Fibroblast of lung (primary cell): ENCODE measurements around the gene ZP1. TPM values are rescaled to one million over a fixed set of nuclear protein-coding genes. Genes with fewer than 3 reads are reported as not detected.

Experiments used
- DNase-seq, 2 donors: peaks; one replicate each; pipeline versions ENCODE4 v3.0.0 to v3.0.0-alpha.2; 2010; ENCODE audit warnings: low read depth in 2 of 2
- H2AFZ ChIP-seq: 2 replicates; pipeline ENCODE4 v1.5.1; 2012; ENCODE audit warnings: low read length, control low read depth, inconsistent platforms
- H3K27ac ChIP-seq: 2 replicates; pipeline ENCODE4 v1.5.1; 2011; ENCODE audit warnings: low read length, control low read depth; ENCODE audit not compliant: insufficient read depth
- H3K27me3 ChIP-seq: 2 replicates; pipeline ENCODE4 v1.5.1; 2011; ENCODE audit warnings: mild to moderate bottlenecking, low read length; ENCODE audit not compliant: control insufficient read depth, insufficient read depth
- H3K36me3 ChIP-seq: 2 replicates; pipeline ENCODE4 v1.5.1; 2011; ENCODE audit warnings: low read length; ENCODE audit not compliant: control insufficient read depth, insufficient read depth
- H3K4me1 ChIP-seq: 2 replicates; pipeline ENCODE4 v1.5.1; 2011; ENCODE audit warnings: low read length; ENCODE audit not compliant: control insufficient read depth, insufficient read depth; ENCODE audit errors: extremely low read depth
- H3K4me2 ChIP-seq: 2 replicates; pipeline ENCODE4 v1.5.1; 2011; ENCODE audit warnings: low read length, control low read depth; ENCODE audit not compliant: insufficient read depth; ENCODE audit errors: extremely low read depth
- H3K4me3 ChIP-seq, 4 experiments: fragments of 200-600 bp in 1 of 4; sonication (generic) in 1 of 4; replicated peaks in 1 of 4; 2 replicates each; pipeline ENCODE4 v1.5.1; 2011 to 2016; ENCODE audit warnings: low read length in 4 of 4, low read depth in 3 of 4, mild to moderate bottlenecking in 3 of 4, control low read depth in 2 of 4, inconsistent platforms in 1 of 4, mixed read lengths in 1 of 4; ENCODE audit not compliant: insufficient read depth in 1 of 4; ENCODE audit errors: control extremely low read depth in 1 of 4
- H3K79me2 ChIP-seq: 2 replicates; pipeline ENCODE4 v1.5.1; 2012; ENCODE audit warnings: mild to moderate bottlenecking, low read length, inconsistent platforms; ENCODE audit not compliant: control insufficient read depth, insufficient read depth
- H3K9ac ChIP-seq: 2 replicates; pipeline ENCODE4 v1.5.1; 2011; ENCODE audit warnings: mild to moderate bottlenecking, low read length, control low read depth; ENCODE audit not compliant: insufficient read depth
- H3K9me3 ChIP-seq: 2 replicates; pipeline ENCODE4 v1.5.1; 2012; ENCODE audit warnings: low read depth, low read length; ENCODE audit not compliant: control insufficient read depth, insufficient read depth
- H4K20me1 ChIP-seq: 2 replicates; pipeline ENCODE4 v1.5.1; 2011; ENCODE audit warnings: low read length; ENCODE audit not compliant: control insufficient read depth, insufficient read depth; ENCODE audit errors: extremely low read depth
- CTCF ChIP-seq, 2 donors: IDR thresholded peaks in 1 of 2; conservative IDR thresholded peaks in 1 of 2; 1 replicate in 1 of 2; 2 replicates in 1 of 2; pipeline ENCODE4 v1.5.1; 2011 to 2012; ENCODE audit warnings: low read length in 2 of 2, control low read depth in 1 of 2, inconsistent platforms in 1 of 2, low read depth in 1 of 2, mild to moderate bottlenecking in 1 of 2
- EZH2 ChIP-seq: IDR thresholded peaks from 2 replicates; pipeline ENCODE4 v1.5.1; 2012; ENCODE audit warnings: low read length, control low read depth, mild to moderate bottlenecking; ENCODE audit errors: missing control alignments
- polyA plus RNA-seq, 2 donors: library from polyadenylated mRNA; depleted of rRNA in 1 of 2; stranded (reverse) in 1 of 2; unstranded in 1 of 2; fragments of >200 nt; gene quantifications; 2 replicates each; pipeline ENCODE4 v1.2.1, GENCODE V29; 2011 to 2012; ENCODE audit warnings: missing spikeins in 1 of 2
- total RNA-seq: library from RNA; depleted of rRNA; stranded (reverse); fragments of >200 nt; gene quantifications from 2 replicates; pipeline ENCODE4 v1.2.1, GENCODE V29; 2014

ZP1 gene
- total and polyA plus RNA-seq, 2 donors (not counting 1 experiment from before 2014, with no cell fraction given) = 0.62 TPM; not detected in 1

- Histone ChIP-seq H3K79me2 (peaks cover 20% of the 10 kb centered on the region), H3K27me3 (no peaks in the 10 kb centered on the region), H3K36me3 (peaks cover 15% of the 10 kb centered on the region)
Observed at GRCh38 chr11:60919956-60920355, 52.6 kb downstream of the ZP1 start.

GRCh38 chr11:60921259-60921658 is 53.9 kb downstream of the ZP1 start:
- DNase-seq = no peak
- Histone ChIP-seq H4K20me1 (no peaks in the 10 kb centered on the region), H3K36me3 (peaks cover 15% of the 10 kb centered on the region), H3K9me3 (no peaks in the 10 kb centered on the region), H3K4me1 (peaks cover 14% of the 10 kb centered on the region), H3K9ac (no peak overlapping the region), H3K4me2 (no peak overlapping the region), H3K27ac (no peak overlapping the region), H2AFZ (no peak overlapping the region), H3K79me2 (peaks cover 16% of the 10 kb centered on the region), H3K4me3 (no peak overlapping the region), H3K27me3 (no peaks in the 10 kb centered on the region)
- TF ChIP-seq CTCF (conservative IDR thresholded peaks at IDR 0.05 in 1 of 2, IDR thresholded peaks at IDR 0.05 in 1 of 2; ENCODE audit: low read depth in 1 of 2, low read length in 2 of 2) = no peak
- TF ChIP-seq EZH2 = no peak

More at GRCh38 chr11:60919956-60920355, 52.6 kb downstream of the ZP1 start:
- Histone ChIP-seq H3K27ac (no peak overlapping the region), H3K4me3 (no peak overlapping the region), H3K9ac (no peak overlapping the region), H3K4me1 (peaks cover 14% of the 10 kb centered on the region), H3K9me3 (no peaks in the 10 kb centered on the region), H2AFZ (no peak overlapping the region), H4K20me1 (no peaks in the 10 kb centered on the region), H3K4me2 (no peak overlapping the region)
- DNase-seq = peak in 1 of 2 donors; percentile 19
- no peak for TF ChIP-seq CTCF (conservative IDR thresholded peaks at IDR 0.05 in 1 of 2, IDR thresholded peaks at IDR 0.05 in 1 of 2; ENCODE audit: low read depth in 1 of 2, low read length in 2 of 2)
- no peak for TF ChIP-seq EZH2

GRCh38 chr11:60921777-60922335 is 54.5 kb downstream of the ZP1 start:
- Histone ChIP-seq H3K27me3 (no peaks in the 10 kb centered on the region), H2AFZ (no peak overlapping the region), H3K4me1 (peaks cover 14% of the 10 kb centered on the region)

More at GRCh38 chr11:60921777-60922335, 54.5 kb downstream of the ZP1 start:
- DNase-seq = no peak
- no peak overlapping the region for H3K9ac ChIP-seq
- peaks cover 10% of the 10 kb centered on the region for H3K79me2 ChIP-seq
- H3K4me2 ChIP-seq = no peak overlapping the region
- H4K20me1 ChIP-seq = no peaks in the 10 kb centered on the region
- H3K36me3 ChIP-seq = peaks cover 15% of the 10 kb centered on the region
- no peak for TF ChIP-seq EZH2
- TF ChIP-seq CTCF (conservative IDR thresholded peaks at IDR 0.05 in 1 of 2, IDR thresholded peaks at IDR 0.05 in 1 of 2; ENCODE audit: low read depth in 1 of 2, low read length in 2 of 2) = no peak
- H3K9me3 ChIP-seq = no peaks in the 10 kb centered on the region
- no peak overlapping the region for H3K27ac ChIP-seq
- no peak overlapping the region for H3K4me3 ChIP-seq
